A673 (cell line): ENCODE measurements around the gene CENPT. TPM values are rescaled to one million over a fixed set of nuclear protein-coding genes. Genes with fewer than 3 reads are reported as not detected.

Experiments used
- BruUV-seq: library from RNA; stranded (reverse); fragments of 400-500 nt; replicated peaks from 2 replicates; lab custom pipeline; 2021; lab: Mats Ljungman, UMichigan
- CTCF ChIA-PET: fragments of 300-600 bp; sonication (Branson Sonifier 250); formaldehyde crosslinking; loops from one replicate; lab custom pipeline; 2022; ENCODE audit warnings: antibody characterized with exemption; lab: Charles Lee
- POLR2A ChIA-PET: fragments of 300-600 bp; sonication (Branson Sonifier 250); formaldehyde crosslinking; loops from one replicate; lab custom pipeline; 2022; ENCODE audit warnings: antibody characterized with exemption; ENCODE audit not compliant: low non-redundant PET; lab: Charles Lee
- DNase-seq: peaks from one replicate; pipeline ENCODE4 v3.0.0-alpha.2; 2015; ENCODE audit warnings: low spot score
- H3K27ac ChIP-seq: fragments of 200-600 bp; sonication (generic); 2 replicates; pipeline ENCODE4 v1.5.1; 2016; ENCODE audit warnings: mixed run types, low read depth, mild to moderate bottlenecking, mixed read lengths, antibody characterized with exemption, low read length; ENCODE audit not compliant: poor library complexity, severe bottlenecking
- H3K27me3 ChIP-seq: fragments of 200-600 bp; sonication (generic); replicated peaks from 2 replicates; pipeline ENCODE4 v1.6.1; 2017; ENCODE audit warnings: mixed run types, low read depth, mild to moderate bottlenecking, mixed read lengths, antibody characterized with exemption, low read length; ENCODE audit not compliant: insufficient read depth, poor library complexity
- H3K36me3 ChIP-seq: fragments of 200-600 bp; sonication (generic); 2 replicates; pipeline ENCODE4 v1.6.1; 2016; ENCODE audit warnings: mixed run types, mild to moderate bottlenecking, mixed read lengths, antibody characterized with exemption, low read length; ENCODE audit not compliant: insufficient read depth, poor library complexity, severe bottlenecking
- H3K4me1 ChIP-seq: fragments of 200-600 bp; sonication (generic); 2 replicates; pipeline ENCODE4 v1.6.1; 2017; ENCODE audit warnings: mixed run types, mild to moderate bottlenecking, mixed read lengths, antibody characterized with exemption, low read length; ENCODE audit not compliant: insufficient read depth, poor library complexity, severe bottlenecking
- H3K4me3 ChIP-seq: fragments of 200-600 bp; sonication (generic); 2 replicates; pipeline ENCODE4 v1.5.1; 2016; ENCODE audit warnings: low read depth, mixed run types, mild to moderate bottlenecking, mixed read lengths, low read length; ENCODE audit not compliant: poor library complexity, severe bottlenecking
- H3K9me3 ChIP-seq: fragments of 200-600 bp; sonication (generic); 2 replicates; pipeline ENCODE4 v1.6.1; 2016; ENCODE audit warnings: mixed run types, low read depth, mild to moderate bottlenecking, mixed read lengths, antibody characterized with exemption, low read length; ENCODE audit not compliant: poor library complexity, severe bottlenecking
- CTCF ChIP-seq: fragments of 300-800, 200-600 bp; sonication (generic); conservative IDR thresholded peaks from 2 replicates; pipeline ENCODE4 v1.5.1; 2017; ENCODE audit warnings: low read depth, mild to moderate bottlenecking, antibody characterized with exemption, low read length, moderate library complexity, mixed read lengths
- EZH2 ChIP-seq: fragments of 200-600 bp; sonication (generic); IDR thresholded peaks from 2 replicates; pipeline ENCODE4 v1.6.1; 2017; ENCODE audit warnings: borderline replicate concordance, low read depth, mild to moderate bottlenecking, mixed read lengths, antibody characterized with exemption, low read length; ENCODE audit not compliant: poor library complexity, severe bottlenecking
- intact Hi-C: fragments of 100-400 bp; cut with micrococcal nuclease; formaldehyde crosslinking; loops from one replicate; pipeline ENCODE4 v1.10.0; 2022; ENCODE audit not compliant: unreplicated experiment
- total RNA-seq: library from RNA; stranded (reverse); gene quantifications from 2 replicates; pipeline ENCODE4 v1.2.3, GENCODE V29; 2021

CENPT gene
- total RNA-seq, 1 experiment from 2014 or later, result 52.9 TPM

- Histone ChIP-seq H3K27ac (no peak overlapping the region), H3K36me3 (no peaks in the 10 kb centered on the region), H3K4me3 (no peak overlapping the region), H3K27me3 (no peaks in the 10 kb centered on the region), H3K9me3 (no peaks in the 10 kb centered on the region), H3K4me1 (no peaks in the 10 kb centered on the region)
- no peak for DNase-seq
- CTCF ChIA-PET, result interaction anchor here (0.6 kb wide), 1 partner anchor 401 kb away, joined by 5 read pairs; no protein-coding TSS in a partner anchor
- POLR2A ChIA-PET, result no interaction called here
- TF ChIP-seq EZH2, result no peak
- no peak for TF ChIP-seq CTCF
- intact Hi-C loops, result no loop called here
- BruUV-seq, result no TSS peak
These were observed 26.8 kb downstream of the CENPT start for GRCh38 chr16:67820608-67821259.

GRCh38 chr16:67814567-67814966 is 32.9 kb downstream of the CENPT start:
- CTCF ChIA-PET, result no interaction called here
- no TSS peak for BruUV-seq
- Histone ChIP-seq H3K9me3 (no peaks in the 10 kb centered on the region), H3K36me3 (no peaks in the 10 kb centered on the region), H3K27me3 (no peaks in the 10 kb centered on the region), H3K27ac (no peak overlapping the region), H3K4me3 (no peak overlapping the region), H3K4me1 (no peaks in the 10 kb centered on the region)
- POLR2A ChIA-PET, result no interaction called here
- TF ChIP-seq CTCF (no peak), EZH2 (no peak)
- DNase-seq, result no peak
- intact Hi-C loops, result loop anchor here (10.0 kb wide), 1 partner anchor 230 kb away; no protein-coding TSS in a partner anchor

- no peak overlapping the region for H3K27ac ChIP-seq
- no peaks in the 10 kb centered on the region for H3K9me3 ChIP-seq
- intact Hi-C loops, result loop anchor here (10.0 kb wide), 1 partner anchor 233 kb away; no protein-coding TSS in a partner anchor
- no peaks in the 10 kb centered on the region for H3K36me3 ChIP-seq
- no TSS peak for BruUV-seq
- H3K4me3 ChIP-seq, result no peak overlapping the region
- CTCF ChIA-PET, result no interaction called here
- POLR2A ChIA-PET, result no interaction called here
- TF ChIP-seq EZH2 (no peak), CTCF (no peak)
- DNase-seq, result no peak
- peaks cover 6% of the 10 kb centered on the region for H3K4me1 ChIP-seq
- no peaks in the 10 kb centered on the region for H3K27me3 ChIP-seq
These were observed 35.6 kb downstream of the CENPT start for GRCh38 chr16:67811899-67812298.
